Measurements from ENCODE around the gene HEBP1. TPM values are rescaled to one million over a fixed set of nuclear protein-coding genes. Genes with fewer than 3 reads are reported as not detected.

The HEBP1 gene
- total RNA-seq, 1 experiment from 2014 or later = 22.2 TPM

DNA sequence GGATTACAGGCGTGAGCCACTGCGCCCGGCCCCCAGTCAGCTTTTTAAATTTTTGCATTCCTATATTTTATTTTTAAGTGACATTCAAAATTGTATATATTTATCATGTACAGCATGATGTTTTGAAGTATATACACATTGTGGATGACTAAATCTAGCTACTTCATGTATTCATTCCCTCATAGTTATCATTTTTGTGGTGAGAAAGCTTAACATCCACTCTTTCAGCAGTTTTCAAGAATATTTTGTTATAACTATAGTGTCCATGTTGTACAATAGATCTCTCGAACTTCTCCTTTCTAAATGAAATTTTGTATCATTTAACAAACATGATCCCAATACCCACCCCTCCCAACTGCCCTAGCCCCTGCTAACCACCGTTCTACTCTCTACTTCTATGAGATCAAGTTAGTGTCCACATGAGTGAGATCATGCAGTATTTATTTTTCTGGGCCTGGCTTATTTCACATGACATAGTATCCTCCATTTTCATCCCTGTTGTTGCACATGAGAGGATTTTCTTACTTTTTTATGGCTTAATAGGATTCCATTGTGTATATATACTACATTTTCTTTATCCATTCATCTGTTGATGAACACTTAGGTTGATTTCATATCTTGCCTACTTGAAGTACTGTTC lies 8.8 kb upstream of the HEBP1 start:
- Histone ChIP-seq H3K56ac (ENCODE audit: insufficient read length, low read depth, low read length) (no peak overlapping the region), H4K5ac (ENCODE audit: insufficient read length, low read depth, low read length) (no peak overlapping the region), H2BK20ac (ENCODE audit: low read depth, low read length, poor library complexity, severe bottlenecking) (no peak overlapping the region), H2BK120ac (ENCODE audit: low read depth, low read length, poor library complexity, severe bottlenecking) (no peak overlapping the region), H2AK5ac (ENCODE audit: insufficient read length, low read length) (no peak overlapping the region), H2BK12ac (ENCODE audit: insufficient read length, low read depth, low read length) (no peak overlapping the region), H3K9ac (ENCODE audit: extremely low read depth, insufficient read length, low read length) (no peak overlapping the region), H4K8ac (replicated peaks; ENCODE audit: insufficient read length, low read depth, low read length) (no peak overlapping the region), H2AFZ (ENCODE audit: low read length) (no peak overlapping the region), H3K4me1 (ENCODE audit: insufficient read depth, low read length) (peaks cover 5% of the 10 kb centered on the region; the same call in 1 of the 2 replicates), H3K79me1 (ENCODE audit: insufficient read depth, low read depth, low read length, poor library complexity, severe bottlenecking) (no peaks in the 10 kb centered on the region), H4K91ac (ENCODE audit: insufficient read length, low read depth, low read length) (no peak overlapping the region), H3K79me2 (ENCODE audit: insufficient read depth, low read length) (no peaks in the 10 kb centered on the region), H3K27me3 (ENCODE audit: insufficient read depth, low read length) (no peaks in the 10 kb centered on the region), H4K20me1 (ENCODE audit: control insufficient read depth, insufficient read depth, insufficient read length) (no peaks in the 10 kb centered on the region), H3K18ac (ENCODE audit: insufficient read length, low read depth, low read length) (no peak overlapping the region), H3K23ac (ENCODE audit: insufficient read length, low read depth, low read length) (no peak overlapping the region), H3T11ph (ENCODE audit: low read length) (no peak overlapping the region), H3K9me3 (ENCODE audit: control insufficient read depth, low read depth, low read length) (no peaks in the 10 kb centered on the region), H3K4me2 (ENCODE audit: insufficient read depth, insufficient read length, low read length) (no peak overlapping the region), H3K27ac (ENCODE audit: insufficient read length, low read depth, low read length) (no peak overlapping the region), H3K4ac (ENCODE audit: low read depth, low read length) (no peak overlapping the region), H2BK5ac (ENCODE audit: insufficient read length, low read length) (no peak overlapping the region), H2BK15ac (ENCODE audit: low read depth, low read length) (no peak overlapping the region), H3K14ac (ENCODE audit: insufficient read depth, low read length) (no peak overlapping the region), H3K23me2 (ENCODE audit: insufficient read length, low read depth, low read length, poor library complexity, severe bottlenecking) (no peaks in the 10 kb centered on the region)
- no CpG with 5 or more reads among the region's 5 CpGs for WGBS (ENCODE audit: extremely low coverage, insufficient read length, low lambda C conversion rate)
- H3K4me3 Mint-ChIP-seq = no peak overlapping the region
- no peak overlapping the region for H3K27ac Mint-ChIP-seq
- H3K27me3 Mint-ChIP-seq (ENCODE audit: low read depth) = no peaks in the 10 kb centered on the region; the same call in 1 of the 2 replicates
- peaks cover 16 to 27% of the 10 kb centered on the region in 2 experiments for H3K4me1 Mint-ChIP-seq
- H3K9me3 Mint-ChIP-seq = no peaks in the 10 kb centered on the region
- no peak for DNase-seq
- H3K36me3 Mint-ChIP-seq (ENCODE audit: insufficient read depth in 1 of 3, low read depth in 3 of 3) = no peaks in the 10 kb centered on the region; a peak in 1 of 7 replicates
- TF ChIP-seq CTCF (conservative IDR thresholded peaks at IDR 0.05) = no peak

Data from H9 (cell line).